ENCODE data around the gene ANXA2. TPM values are rescaled to one million over a fixed set of nuclear protein-coding genes. Genes with fewer than 3 reads are reported as not detected.

ANXA2 gene
- total and polyA plus RNA-seq, 2 donors = 299 to 623 TPM

- Histone ChIP-seq H3K27me3 (ENCODE audit: control insufficient read depth in 2 of 2, insufficient read depth in 1 of 2, low read length in 1 of 2) (peaks cover 0 to 4% of the 10 kb centered on the region in 2 donors), H3K27ac (ENCODE audit: low read depth in 1 of 2, low read length in 1 of 2) (no peak overlapping the region)
- DNase-seq (ENCODE audit: low read depth in 6 of 9, low spot score in 9 of 9) = no peak
These were observed 72.9 kb downstream of the ANXA2 start for GRCh38 chr15:60324706-60325438.

GRCh38 chr15:60323322-60323721 is 74.5 kb downstream of the ANXA2 start:
- DNase-seq (ENCODE audit: low read depth in 6 of 9, low spot score in 9 of 9) = no peak

More at GRCh38 chr15:60324706-60325438, 72.9 kb downstream of the ANXA2 start:
- no peaks in the 10 kb centered on the region for H3K4me1 ChIP-seq (ENCODE audit: control insufficient read depth in 2 of 2, insufficient read depth in 2 of 2, low read length in 2 of 2)
- no peaks in the 10 kb centered on the region for H3K36me3 ChIP-seq (ENCODE audit: control insufficient read depth in 2 of 2, insufficient read depth in 2 of 2, low read length in 1 of 2)
- no peaks in the 10 kb centered on the region for H3K9me3 ChIP-seq (ENCODE audit: control insufficient read depth in 2 of 2, insufficient read depth in 1 of 2, low read length in 1 of 2)
- WGBS = 87% methylated on average over 10 of the region's 10 CpGs
- H3K4me3 ChIP-seq (ENCODE audit: low read length in 2 of 2) = no peak overlapping the region

GRCh38 chr15:60320365-60320764 is 77.4 kb downstream of the ANXA2 start:
- DNase-seq (ENCODE audit: low read depth in 6 of 9, low spot score in 9 of 9) = no peak
- H3K9me3 ChIP-seq (ENCODE audit: control insufficient read depth in 2 of 2, insufficient read depth in 1 of 2, low read length in 1 of 2) = no peaks in the 10 kb centered on the region
- WGBS = 97% methylated on average over 4 of the region's 4 CpGs

More at GRCh38 chr15:60323322-60323721, 74.5 kb downstream of the ANXA2 start:
- Histone ChIP-seq H3K27me3 (ENCODE audit: control insufficient read depth in 2 of 2, insufficient read depth in 1 of 2, low read length in 1 of 2) (peaks cover 0 to 4% of the 10 kb centered on the region in 2 donors), H3K9me3 (ENCODE audit: control insufficient read depth in 2 of 2, insufficient read depth in 1 of 2, low read length in 1 of 2) (no peaks in the 10 kb centered on the region), H3K27ac (ENCODE audit: low read depth in 1 of 2, low read length in 1 of 2) (no peak overlapping the region), H3K36me3 (ENCODE audit: control insufficient read depth in 2 of 2, insufficient read depth in 2 of 2, low read length in 1 of 2) (no peaks in the 10 kb centered on the region), H3K4me1 (ENCODE audit: control insufficient read depth in 2 of 2, insufficient read depth in 2 of 2, low read length in 2 of 2) (no peaks in the 10 kb centered on the region), H3K4me3 (ENCODE audit: low read length in 2 of 2) (no peak overlapping the region)
- 96% methylated on average over 5 of the region's 5 CpGs for WGBS

GRCh38 chr15:60318216-60318867 is 79.4 kb downstream of the ANXA2 start:
- Histone ChIP-seq H3K27ac (ENCODE audit: low read depth in 1 of 2, low read length in 1 of 2) (no peak overlapping the region), H3K4me1 (ENCODE audit: control insufficient read depth in 2 of 2, insufficient read depth in 2 of 2, low read length in 2 of 2) (no peaks in the 10 kb centered on the region), H3K9me3 (ENCODE audit: control insufficient read depth in 2 of 2, insufficient read depth in 1 of 2, low read length in 1 of 2) (no peaks in the 10 kb centered on the region), H3K4me3 (ENCODE audit: low read length in 2 of 2) (no peak overlapping the region), H3K36me3 (ENCODE audit: control insufficient read depth in 2 of 2, insufficient read depth in 2 of 2, low read length in 1 of 2) (no peaks in the 10 kb centered on the region), H3K27me3 (ENCODE audit: control insufficient read depth in 2 of 2, insufficient read depth in 1 of 2, low read length in 1 of 2) (no peaks in the 10 kb centered on the region)
- no peak for DNase-seq (ENCODE audit: low read depth in 6 of 9, low spot score in 9 of 9)
- 96% methylated on average over 4 of the region's 4 CpGs for WGBS

More at GRCh38 chr15:60320365-60320764, 77.4 kb downstream of the ANXA2 start:
- Histone ChIP-seq H3K4me3 (ENCODE audit: low read length in 2 of 2) (no peak overlapping the region), H3K36me3 (ENCODE audit: control insufficient read depth in 2 of 2, insufficient read depth in 2 of 2, low read length in 1 of 2) (no peaks in the 10 kb centered on the region), H3K4me1 (ENCODE audit: control insufficient read depth in 2 of 2, insufficient read depth in 2 of 2, low read length in 2 of 2) (no peaks in the 10 kb centered on the region), H3K27me3 (ENCODE audit: control insufficient read depth in 2 of 2, insufficient read depth in 1 of 2, low read length in 1 of 2) (no peaks in the 10 kb centered on the region), H3K27ac (ENCODE audit: low read depth in 1 of 2, low read length in 1 of 2) (no peak overlapping the region)

- Histone ChIP-seq H3K27me3 (ENCODE audit: control insufficient read depth in 2 of 2, insufficient read depth in 1 of 2, low read length in 1 of 2) (no peaks in the 10 kb centered on the region), H3K4me1 (ENCODE audit: control insufficient read depth in 2 of 2, insufficient read depth in 2 of 2, low read length in 2 of 2) (no peaks in the 10 kb centered on the region), H3K27ac (ENCODE audit: low read depth in 1 of 2, low read length in 1 of 2) (no peak overlapping the region), H3K36me3 (ENCODE audit: control insufficient read depth in 2 of 2, insufficient read depth in 2 of 2, low read length in 1 of 2) (no peaks in the 10 kb centered on the region), H3K4me3 (ENCODE audit: low read length in 2 of 2) (no peak overlapping the region), H3K9me3 (ENCODE audit: control insufficient read depth in 2 of 2, insufficient read depth in 1 of 2, low read length in 1 of 2) (no peaks in the 10 kb centered on the region)
- no peak for DNase-seq (ENCODE audit: low read depth in 6 of 9, low spot score in 9 of 9)
- 65% methylated on average over 4 of the region's 4 CpGs for WGBS
These were observed 80.8 kb downstream of the ANXA2 start for GRCh38 chr15:60316961-60317360.

GRCh38 chr15:60315878-60316277 is 81.9 kb downstream of the ANXA2 start:
- WGBS = 80% methylated on average over 4 of the region's 4 CpGs
- Histone ChIP-seq H3K27me3 (ENCODE audit: control insufficient read depth in 2 of 2, insufficient read depth in 1 of 2, low read length in 1 of 2) (no peaks in the 10 kb centered on the region), H3K36me3 (ENCODE audit: control insufficient read depth in 2 of 2, insufficient read depth in 2 of 2, low read length in 1 of 2) (no peaks in the 10 kb centered on the region), H3K4me1 (ENCODE audit: control insufficient read depth in 2 of 2, insufficient read depth in 2 of 2, low read length in 2 of 2) (no peaks in the 10 kb centered on the region), H3K9me3 (ENCODE audit: control insufficient read depth in 2 of 2, insufficient read depth in 1 of 2, low read length in 1 of 2) (no peaks in the 10 kb centered on the region), H3K27ac (ENCODE audit: low read depth in 1 of 2, low read length in 1 of 2) (no peak overlapping the region), H3K4me3 (ENCODE audit: low read length in 2 of 2) (no peak overlapping the region)
- no peak for DNase-seq (ENCODE audit: low read depth in 6 of 9, low spot score in 9 of 9)

- Histone ChIP-seq H3K4me3 (ENCODE audit: low read length in 2 of 2) (no peak overlapping the region), H3K9me3 (ENCODE audit: control insufficient read depth in 2 of 2, insufficient read depth in 1 of 2, low read length in 1 of 2) (no peaks in the 10 kb centered on the region), H3K4me1 (ENCODE audit: control insufficient read depth in 2 of 2, insufficient read depth in 2 of 2, low read length in 2 of 2) (no peaks in the 10 kb centered on the region), H3K36me3 (ENCODE audit: control insufficient read depth in 2 of 2, insufficient read depth in 2 of 2, low read length in 1 of 2) (no peaks in the 10 kb centered on the region), H3K27ac (ENCODE audit: low read depth in 1 of 2, low read length in 1 of 2) (no peak overlapping the region), H3K27me3 (ENCODE audit: control insufficient read depth in 2 of 2, insufficient read depth in 1 of 2, low read length in 1 of 2) (no peaks in the 10 kb centered on the region)
- WGBS = 97% methylated on average over 4 of the region's 4 CpGs
- no peak for DNase-seq (ENCODE audit: low read depth in 6 of 9, low spot score in 9 of 9)
These were observed 83.9 kb downstream of the ANXA2 start for GRCh38 chr15:60313906-60314305.

GRCh38 chr15:60307034-60307433 is 90.8 kb downstream of the ANXA2 start:
- no peaks in the 10 kb centered on the region for H3K4me1 ChIP-seq (ENCODE audit: control insufficient read depth in 2 of 2, insufficient read depth in 2 of 2, low read length in 2 of 2)
- H3K9me3 ChIP-seq (ENCODE audit: control insufficient read depth in 2 of 2, insufficient read depth in 1 of 2, low read length in 1 of 2) = no peaks in the 10 kb centered on the region
- no peaks in the 10 kb centered on the region for H3K27me3 ChIP-seq (ENCODE audit: control insufficient read depth in 2 of 2, insufficient read depth in 1 of 2, low read length in 1 of 2)
- H3K36me3 ChIP-seq (ENCODE audit: control insufficient read depth in 2 of 2, insufficient read depth in 2 of 2, low read length in 1 of 2) = no peaks in the 10 kb centered on the region
- no peak for DNase-seq (ENCODE audit: low read depth in 6 of 9, low spot score in 9 of 9)
- WGBS = 82% methylated on average over 3 of the region's 3 CpGs
- no peak overlapping the region for H3K27ac ChIP-seq (ENCODE audit: low read depth in 1 of 2, low read length in 1 of 2)
- no peak overlapping the region for H3K4me3 ChIP-seq (ENCODE audit: low read length in 2 of 2)

- Histone ChIP-seq H3K27ac (ENCODE audit: low read depth in 1 of 2, low read length in 1 of 2) (no peak overlapping the region), H3K36me3 (ENCODE audit: control insufficient read depth in 2 of 2, insufficient read depth in 2 of 2, low read length in 1 of 2) (no peaks in the 10 kb centered on the region), H3K27me3 (ENCODE audit: control insufficient read depth in 2 of 2, insufficient read depth in 1 of 2, low read length in 1 of 2) (no peaks in the 10 kb centered on the region), H3K9me3 (ENCODE audit: control insufficient read depth in 2 of 2, insufficient read depth in 1 of 2, low read length in 1 of 2) (no peaks in the 10 kb centered on the region), H3K4me3 (ENCODE audit: low read length in 2 of 2) (no peak overlapping the region), H3K4me1 (ENCODE audit: control insufficient read depth in 2 of 2, insufficient read depth in 2 of 2, low read length in 2 of 2) (no peaks in the 10 kb centered on the region)
- 90% methylated on average over 1 of the region's 1 CpG for WGBS
- DNase-seq (ENCODE audit: low read depth in 6 of 9, low spot score in 9 of 9) = no peak
These were observed 96.8 kb downstream of the ANXA2 start for GRCh38 chr15:60301024-60301423.
